ENCODE data around the gene OTULINL.

OTULINL gene

DNA sequence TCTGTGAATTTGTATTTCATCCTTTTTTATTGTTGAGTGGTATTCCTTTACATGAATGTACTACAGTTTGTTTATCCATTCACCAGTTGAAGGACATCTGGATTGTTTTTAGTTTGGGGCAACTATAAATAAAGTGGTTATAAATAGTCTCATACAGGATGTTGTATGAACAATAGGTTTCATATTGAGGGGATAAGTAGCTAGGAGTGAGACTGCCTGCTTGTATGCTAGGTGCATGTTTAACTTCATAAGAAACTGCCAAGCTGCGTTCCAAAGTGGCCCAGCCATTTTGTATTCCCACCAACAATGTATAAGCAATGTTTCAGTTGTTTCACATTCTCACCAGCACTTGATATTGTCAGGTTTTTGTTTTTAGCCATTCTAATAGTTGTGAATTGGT, 21.5 kb downstream of the OTULINL start:
- DNase-seq, result no peak

DNA sequence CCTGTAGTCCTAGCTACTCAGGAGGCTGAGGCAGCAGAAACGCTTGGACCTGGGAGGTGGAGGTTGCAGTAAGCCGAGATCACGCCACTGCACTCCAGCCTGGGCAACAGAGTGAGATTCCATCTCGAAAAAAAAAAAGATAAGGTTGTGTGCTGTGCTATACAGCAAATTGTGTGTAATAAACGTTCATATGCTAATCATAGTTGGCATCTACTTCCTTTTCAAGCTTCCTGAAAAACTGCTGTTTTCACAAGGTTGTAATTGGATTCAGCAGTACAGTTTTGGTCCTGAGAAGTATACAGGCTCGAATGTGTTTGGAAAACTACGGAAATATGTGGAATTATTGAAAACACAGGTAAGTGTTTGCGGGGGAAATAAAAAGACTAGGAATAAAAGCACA, 25.5 kb downstream of the OTULINL start:
- no peak for DNase-seq

DNA sequence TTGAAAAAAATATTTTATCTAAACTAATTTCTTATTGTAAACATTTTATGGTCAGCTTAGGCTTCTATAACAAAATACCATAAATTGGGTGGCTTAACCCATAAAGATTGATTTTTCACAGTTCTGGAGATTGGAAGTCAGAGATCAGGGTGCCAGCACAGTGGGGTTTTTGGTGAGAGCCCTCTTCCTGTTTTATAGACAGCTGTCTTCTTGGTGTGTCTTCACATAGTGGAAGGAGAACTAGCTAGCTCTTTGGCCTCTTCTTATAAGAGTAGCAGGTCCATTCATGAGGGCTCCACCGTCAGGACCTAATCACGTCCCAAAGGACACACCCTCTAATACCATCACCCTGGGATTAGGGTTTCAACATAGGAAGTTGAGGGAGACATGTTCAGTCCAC, 26.6 kb downstream of the OTULINL start:
- no peak for DNase-seq

DNA sequence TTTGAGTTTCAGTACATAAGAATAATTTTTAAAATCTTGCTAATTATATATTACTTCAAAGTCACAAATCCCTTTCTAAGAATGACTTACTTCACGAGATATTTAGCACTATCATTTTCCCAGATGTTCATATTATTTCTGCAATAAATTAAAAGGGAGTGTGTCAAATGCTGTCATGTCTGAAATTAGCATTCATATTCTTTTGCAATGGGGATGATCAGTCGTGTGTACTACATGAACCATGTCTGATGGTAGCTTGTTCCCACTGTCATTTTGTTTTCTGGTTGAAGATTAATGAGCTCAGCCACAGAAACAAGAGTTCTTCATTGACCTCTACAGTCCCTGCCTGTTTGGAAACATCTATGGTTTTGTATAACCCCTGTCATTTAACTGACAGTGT, 30.1 kb downstream of the OTULINL start:
- DNase-seq, result no peak

GRCh38 chr5:14614490-14614889, 32.9 kb downstream of the OTULINL start:
- DNase-seq, result no peak

- peak; percentile 91 for DNase-seq
These were observed 33.8 kb downstream of the OTULINL start for GRCh38 chr5:14615365-14615764.

GRCh38 chr5:14617441-14617840, 35.8 kb downstream of the OTULINL start:
- DNase-seq, result no peak

GRCh38 chr5:14627270-14627669, 45.7 kb downstream of the OTULINL start:
- DNase-seq, result no peak

GRCh38 chr5:14628346-14628745, 46.8 kb downstream of the OTULINL start:
- DNase-seq, result no peak

- peak; percentile 35 for DNase-seq
These were observed 49.1 kb downstream of the OTULINL start for GRCh38 chr5:14630671-14631070.

DNA sequence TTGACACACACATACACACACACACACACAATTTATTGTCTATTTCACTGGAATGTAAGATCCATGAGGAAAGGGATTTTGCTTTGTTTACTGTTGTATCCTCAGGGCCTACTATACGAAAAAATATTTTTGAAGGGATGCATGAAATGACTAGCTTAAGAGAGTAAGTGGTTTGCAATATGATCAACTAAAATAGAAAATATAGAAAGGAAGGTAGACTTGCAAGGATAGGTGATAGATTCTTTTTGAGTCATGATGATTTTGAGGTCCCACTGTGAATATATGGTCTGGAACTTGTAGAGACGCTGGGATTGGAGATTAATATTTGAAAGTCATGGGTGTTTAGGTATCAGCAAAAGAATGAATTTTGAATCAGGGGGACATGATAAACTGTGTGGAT, 54.1 kb downstream of the OTULINL start:
- no peak for DNase-seq

- DNase-seq, result no peak
These were observed 59.2 kb downstream of the OTULINL start for GRCh38 chr5:14640765-14641164.

DNA sequence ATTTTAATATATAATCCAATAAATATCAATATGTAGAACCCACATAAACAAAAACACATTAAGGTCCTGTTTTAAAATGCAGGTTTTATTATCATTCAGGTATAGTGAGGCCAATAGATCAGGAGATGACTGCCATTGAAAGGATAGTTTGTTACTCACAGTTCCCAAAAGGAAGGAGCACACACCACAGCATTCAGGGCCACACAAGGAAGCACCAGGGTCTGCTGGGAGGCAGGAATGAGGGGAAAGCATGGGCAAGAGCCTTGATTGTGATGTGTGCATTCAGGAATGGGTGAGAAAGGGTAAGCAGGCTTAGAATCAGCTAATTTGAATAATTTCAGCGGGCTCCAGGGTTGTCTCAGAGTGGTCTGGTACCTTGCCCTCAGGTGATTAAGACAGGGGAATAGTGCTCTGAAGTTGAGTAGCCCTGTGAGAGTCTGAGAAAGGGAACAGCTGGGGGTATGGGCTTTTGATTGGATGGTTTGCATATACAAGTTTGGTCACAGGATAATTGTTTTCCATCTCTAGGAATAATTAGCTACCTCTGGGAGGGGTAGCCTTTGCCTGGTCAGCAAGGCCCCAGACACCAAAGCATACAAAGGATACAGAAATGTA, 63.1 kb downstream of the OTULINL start:
- DNase-seq, result no peak

- DNase-seq, result no peak
These were observed 68.5 kb downstream of the OTULINL start for GRCh38 chr5:14650052-14650451.

DNA sequence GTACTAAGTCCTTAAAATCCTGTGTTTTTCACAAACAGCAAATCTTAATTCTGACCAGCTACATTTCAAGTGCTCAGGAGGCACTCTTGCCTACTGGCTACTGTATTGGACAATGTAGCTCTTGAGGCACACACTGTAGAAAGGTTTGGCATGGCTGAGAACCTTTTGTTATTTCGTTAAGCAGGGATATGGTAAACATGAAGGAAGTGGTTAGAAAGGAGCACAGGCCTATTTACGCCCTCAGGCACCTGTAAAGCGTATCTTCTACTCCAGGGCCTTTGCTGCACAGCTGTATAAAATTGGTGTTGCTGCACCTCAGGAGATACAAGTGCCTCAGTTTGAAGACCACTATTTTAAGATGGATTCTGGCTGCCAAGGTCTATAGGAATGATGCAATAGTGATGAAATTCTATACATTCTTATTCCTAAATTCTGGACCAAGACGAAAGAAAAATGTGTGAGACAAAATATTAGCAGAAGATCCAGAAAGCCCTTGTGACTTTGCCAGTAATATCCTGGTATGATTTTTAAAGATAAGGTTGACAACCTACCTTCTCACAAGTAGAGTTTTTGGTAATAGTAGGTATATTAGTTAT, 73.7 kb downstream of the OTULINL start:
- no peak for DNase-seq

DNA sequence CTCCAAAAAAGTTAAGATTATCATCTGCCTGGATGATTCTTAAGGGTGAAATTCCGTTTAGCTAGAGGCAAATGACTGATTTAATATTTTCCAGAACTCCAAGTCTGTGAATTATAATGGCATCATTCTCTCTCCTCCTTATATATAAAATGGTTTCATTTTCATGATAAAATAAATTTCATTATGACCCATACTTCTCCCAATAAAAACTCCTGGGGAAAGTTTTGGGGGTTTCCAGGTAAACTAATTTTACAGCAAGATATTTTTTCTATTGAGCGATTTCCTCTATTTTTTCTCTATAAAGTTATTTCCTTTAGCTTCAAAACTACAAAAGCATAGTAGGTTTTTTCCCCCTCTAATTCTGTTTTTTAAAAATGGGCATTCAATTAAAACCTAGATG, 75.3 kb downstream of the OTULINL start:
- DNase-seq, result no peak

DNA sequence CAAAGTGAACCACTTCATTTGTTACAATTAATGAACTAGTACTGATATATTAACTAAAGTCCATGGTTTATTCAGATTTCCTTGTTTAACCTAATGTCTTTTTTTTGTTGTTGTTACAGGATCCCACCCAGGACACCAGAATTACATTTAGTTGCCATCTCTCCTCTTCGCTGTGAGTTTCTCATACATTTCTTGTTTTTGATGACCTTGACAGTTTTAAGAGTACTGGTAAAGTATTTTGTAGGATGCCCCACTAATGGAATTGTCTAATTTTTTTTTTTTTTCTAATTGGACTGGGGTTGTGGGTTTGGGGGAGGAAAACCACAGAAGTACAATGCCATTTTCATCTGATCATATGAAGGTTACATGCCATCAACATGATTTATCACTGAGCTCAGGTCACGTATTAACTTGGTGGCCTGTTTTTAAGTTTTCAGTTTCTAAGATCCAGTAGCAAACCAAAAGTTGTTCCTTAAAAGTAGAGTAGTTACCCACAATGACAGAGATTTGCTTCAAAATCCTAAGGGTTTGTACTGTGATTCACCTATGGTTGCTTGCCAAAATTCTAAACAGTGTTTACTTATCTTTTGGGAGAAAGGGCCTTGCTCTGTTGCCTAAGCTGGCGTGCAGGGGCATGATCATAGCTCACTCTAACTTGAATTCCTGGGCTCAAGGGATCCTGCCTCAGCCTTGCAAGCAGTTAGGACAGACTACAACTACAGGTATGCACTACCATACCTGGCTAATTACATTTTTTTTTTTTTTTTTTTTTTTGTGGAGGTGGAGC, 78.4 kb downstream of the OTULINL start:
- no peak for DNase-seq

DNA sequence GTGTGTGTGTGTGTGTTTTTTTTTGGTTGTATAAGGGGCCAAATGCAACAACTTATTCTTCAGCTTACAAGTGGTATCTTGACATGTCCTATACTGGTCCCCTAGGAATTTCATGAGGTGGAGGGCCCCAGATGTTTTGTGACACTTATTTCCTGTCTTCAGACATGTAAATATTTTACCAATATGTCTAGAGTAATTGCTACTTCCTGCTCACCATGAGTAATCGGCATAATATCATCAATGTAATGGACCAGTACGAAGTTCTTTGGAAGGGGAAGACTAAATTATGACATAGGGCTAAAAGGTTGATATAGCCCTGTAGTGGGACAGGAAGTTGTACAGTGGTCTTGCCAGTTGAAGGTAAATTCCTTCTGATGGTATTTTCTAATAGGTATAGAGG, 79.2 kb downstream of the OTULINL start:
- no peak for DNase-seq
